GM18526 (cell line): Measurements from ENCODE around the gene QKI.
A peak's percentile ranks its signal among the peaks of the same experiment; 100 is the strongest.

ENCODE experiments used
- POLR2A ChIP-seq: IDR thresholded peaks from 3 replicates; pipeline ENCODE4 v1.6.1; 2011; ENCODE audit not compliant: insufficient read length; ENCODE audit errors: extremely low read depth

QKI gene

DNA sequence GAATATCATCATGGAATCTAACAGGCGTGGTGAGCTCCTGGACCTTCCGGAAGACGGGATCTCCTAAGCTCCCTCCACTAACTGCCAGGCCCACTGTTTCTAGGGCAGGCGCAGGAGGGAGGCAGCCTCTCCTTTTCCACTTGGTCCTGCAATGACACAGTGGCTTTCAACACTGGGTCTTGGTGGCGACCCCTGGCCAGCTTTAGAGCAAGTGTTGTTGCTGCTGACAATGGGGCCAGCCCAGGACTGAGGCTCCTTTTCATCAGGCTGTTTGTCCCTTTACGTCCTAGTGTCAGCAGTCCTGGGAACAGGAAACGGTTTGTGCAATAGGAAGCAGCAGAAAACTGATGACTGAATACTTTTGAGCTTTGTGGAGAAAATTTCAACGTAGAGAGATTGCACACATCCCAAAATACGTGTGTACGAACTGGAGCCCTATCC lies 9.7 kb upstream of the QKI start:
- no peak for TF ChIP-seq POLR2A

- TF ChIP-seq POLR2A: no peak
Observed at GRCh38 chr6:163405412-163406309, 8.9 kb upstream of the QKI start.

DNA sequence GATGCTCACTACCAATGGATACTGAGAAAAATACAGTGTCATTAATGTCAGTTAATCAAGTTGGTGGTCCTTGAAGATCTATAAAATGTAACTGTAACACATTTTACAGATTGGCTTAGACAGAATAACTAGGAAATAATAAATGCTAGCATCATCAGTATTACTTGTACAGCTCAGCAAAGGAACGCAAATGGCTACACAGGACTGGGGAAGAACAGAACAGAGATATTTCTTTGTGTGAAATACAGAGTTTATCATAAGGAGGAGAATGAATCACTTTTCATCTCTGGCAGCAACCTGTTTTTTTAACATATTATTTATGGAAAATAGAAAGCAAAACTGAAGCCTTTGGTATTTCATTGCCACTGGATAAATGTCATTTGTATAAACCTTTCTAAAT lies 8.2 kb upstream of the QKI start:
- TF ChIP-seq POLR2A: no peak

- TF ChIP-seq POLR2A: no peak
Observed at GRCh38 chr6:163406830-163407229, 7.7 kb upstream of the QKI start.

DNA sequence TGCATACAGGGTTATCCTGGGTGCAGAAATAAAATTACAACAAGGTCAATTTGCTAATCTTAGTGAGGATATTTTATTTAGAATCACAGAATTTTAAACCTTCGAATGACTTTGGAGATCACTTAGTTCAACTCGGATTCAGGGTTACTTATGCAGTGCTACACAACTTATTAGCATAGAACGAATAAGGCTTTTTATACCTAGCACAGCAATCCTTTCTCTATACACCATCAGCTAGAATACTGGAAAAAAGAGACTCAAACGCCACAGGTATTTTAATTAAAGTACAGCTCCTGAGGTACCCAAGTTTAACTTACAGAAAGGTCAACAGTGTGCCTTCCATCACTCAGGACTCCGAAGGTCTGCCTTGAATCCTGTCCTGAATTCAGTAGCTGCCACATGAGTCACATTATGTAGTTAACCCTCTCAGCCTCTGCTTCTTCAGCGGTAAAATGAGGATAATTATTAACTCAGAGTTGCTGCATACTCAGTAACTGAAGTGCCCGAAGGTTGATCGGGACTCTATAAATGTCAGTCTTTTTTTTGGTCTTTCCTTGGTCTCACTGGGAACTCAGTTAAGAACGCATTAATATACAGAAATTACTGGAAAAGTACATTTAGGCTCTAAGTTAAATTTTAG lies 6.0 kb upstream of the QKI start:
- no peak for TF ChIP-seq POLR2A

GRCh38 chr6:163409712-163410111 lies 4.8 kb upstream of the QKI start:
- no peak for TF ChIP-seq POLR2A

GRCh38 chr6:163412341-163412740 lies 2.2 kb upstream of the QKI start:
- TF ChIP-seq POLR2A: no peak

DNA sequence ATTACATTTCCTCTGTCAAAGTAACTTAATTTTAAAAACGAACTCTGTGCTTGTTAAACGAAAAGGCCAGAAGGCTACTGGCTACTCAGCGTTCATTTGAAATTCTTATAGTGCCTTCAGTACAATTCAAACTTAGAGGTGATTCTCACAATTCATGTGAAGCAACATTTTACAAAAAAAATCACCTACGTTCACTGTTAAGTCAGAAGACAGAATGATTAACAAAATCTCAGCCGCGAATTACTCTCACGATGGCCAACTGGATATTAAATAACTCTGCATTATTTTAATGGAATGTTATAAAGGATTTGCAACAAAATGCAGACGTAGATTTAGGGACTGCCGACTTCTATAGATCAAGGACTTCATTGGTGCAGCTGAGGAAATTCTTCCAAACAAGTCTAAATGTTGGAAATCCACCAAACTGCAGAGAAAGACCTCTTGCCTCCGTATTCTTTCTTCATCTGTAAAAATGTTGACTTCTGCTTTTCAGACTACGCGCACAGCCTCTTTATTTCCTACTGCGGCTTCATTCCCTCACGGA lies 1.6 kb upstream of the QKI start:
- no peak for TF ChIP-seq POLR2A

GRCh38 chr6:163413345-163414116 lies 987 bp upstream of the QKI start:
- TF ChIP-seq POLR2A: peak; percentile 74

- TF ChIP-seq POLR2A: no peak
Observed at GRCh38 chr6:163414946-163415619, 565 bp downstream of the QKI start.

DNA sequence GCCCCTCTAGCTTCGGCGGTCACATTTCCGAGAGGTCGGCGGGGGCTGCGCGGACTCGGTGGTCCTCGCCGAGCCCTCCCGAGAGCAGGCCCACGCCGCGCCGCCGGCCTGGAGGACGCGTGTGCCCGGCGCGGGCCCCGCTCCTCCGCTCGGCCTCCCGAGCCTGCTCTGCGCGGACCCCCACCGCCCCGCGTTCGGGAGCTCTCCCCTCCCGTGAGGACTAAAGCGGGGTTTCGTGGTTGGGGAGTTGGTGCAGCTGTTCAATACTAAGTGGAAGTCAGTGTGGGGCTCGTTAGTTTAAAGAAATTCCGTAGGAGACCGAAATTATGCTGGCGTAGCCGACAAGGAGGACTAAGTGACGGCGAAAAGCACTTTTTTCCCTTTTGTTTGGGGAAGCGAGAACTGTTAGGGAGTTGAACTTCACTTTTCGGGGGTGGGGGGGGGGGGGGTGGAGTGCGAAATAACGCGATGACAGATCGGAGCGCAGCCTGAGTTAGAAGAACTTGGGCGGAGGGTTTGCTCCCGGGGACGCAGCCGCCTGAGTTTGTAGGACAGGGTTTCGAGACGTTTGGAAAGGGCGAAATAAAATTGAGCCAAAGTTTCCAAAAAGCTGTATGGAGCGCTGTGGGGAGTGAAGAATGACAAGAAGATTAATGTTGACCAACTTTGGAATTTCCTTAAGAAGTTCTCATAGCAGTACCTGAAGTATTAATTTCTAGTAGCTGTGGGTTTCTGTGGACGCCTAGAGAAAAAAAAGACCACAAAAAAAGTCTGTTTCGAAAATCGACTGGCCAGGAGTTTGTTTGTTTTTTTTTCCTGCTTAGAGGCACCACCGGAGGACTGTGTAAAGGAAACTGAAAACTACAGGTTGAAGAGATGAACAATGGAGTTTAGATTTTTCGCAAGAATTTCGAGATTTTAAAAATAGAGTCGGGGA lies 1.4 kb downstream of the QKI start:
- peak; percentile 23 for TF ChIP-seq POLR2A

DNA sequence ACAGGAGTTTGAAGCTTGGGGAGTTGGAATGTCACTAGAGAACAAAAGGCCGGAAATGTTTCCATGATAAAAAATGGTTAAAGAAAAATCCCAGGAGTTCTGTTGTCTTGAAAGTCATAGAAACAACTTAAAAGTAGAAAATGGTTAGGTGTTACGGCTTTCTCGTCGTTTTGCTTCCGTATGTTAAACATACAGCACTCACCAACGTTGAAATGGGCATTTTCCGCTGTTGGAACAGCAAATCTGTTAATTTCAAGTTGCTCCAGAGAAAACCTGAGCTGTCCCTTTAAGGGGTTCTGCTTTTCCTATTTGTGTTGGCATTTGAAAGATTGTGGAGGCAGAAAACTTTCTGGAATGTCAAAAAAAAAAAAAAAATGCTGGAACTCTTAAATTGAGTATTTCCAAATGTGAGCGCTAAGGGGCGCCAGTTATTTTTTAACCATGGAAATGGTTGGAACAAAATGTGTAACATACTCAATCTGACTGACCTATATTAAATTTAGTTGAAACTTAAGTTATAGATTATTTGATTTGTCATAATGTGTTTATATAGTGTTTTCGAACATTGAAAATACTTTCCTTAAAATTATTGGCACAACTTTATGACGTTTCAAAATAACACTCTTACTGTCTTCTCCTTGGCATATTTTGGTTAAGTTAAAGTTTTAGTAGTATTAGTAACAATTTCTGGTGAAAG lies 2.2 kb downstream of the QKI start:
- TF ChIP-seq POLR2A: no peak

GRCh38 chr6:163417595-163417994 lies 3.1 kb downstream of the QKI start:
- no peak for TF ChIP-seq POLR2A
